ENCODE data around the gene CCDC157. TPM values are rescaled to one million over a fixed set of nuclear protein-coding genes. Genes with fewer than 3 reads are reported as not detected.

Gene CCDC157
- total RNA-seq, 2 experiments from 2014 or later, result 2.1 to 2.9 TPM

DNA sequence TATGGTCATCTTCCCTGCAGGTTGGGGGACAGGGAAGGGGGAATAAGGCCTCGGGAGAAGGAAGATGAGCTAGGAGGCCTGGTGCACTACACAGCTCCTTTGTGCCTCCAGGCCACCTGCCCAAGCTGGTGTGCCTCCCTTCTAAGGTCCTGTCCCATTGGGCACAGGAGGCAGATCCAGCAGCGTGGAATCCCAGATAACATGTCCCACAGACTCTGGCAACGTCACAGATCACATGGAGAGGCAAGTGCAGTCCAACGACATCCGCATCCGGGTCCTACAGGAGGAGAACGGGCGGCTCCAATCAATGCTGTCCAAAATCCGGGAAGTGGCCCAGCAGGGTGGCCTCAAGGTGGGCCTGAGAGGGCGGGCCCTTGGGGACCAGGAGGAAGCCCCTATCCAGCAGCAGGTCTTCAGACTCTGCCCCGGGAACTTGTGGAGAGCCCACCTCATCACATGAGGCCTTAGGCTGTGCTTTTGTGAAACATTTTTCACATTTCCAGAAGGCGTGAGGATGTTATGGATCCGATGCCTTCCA is 18.6 kb downstream of the CCDC157 start:
- ChIA-PET CTCF (interaction anchor here (1.0 kb wide), 1 partner anchor 88 kb away, joined by 3 read pairs; no protein-coding TSS in a partner anchor), POLR2A (no interaction called here)
- Mint-ChIP-seq H3K27me3 (no peaks in the 10 kb centered on the region), H3K36me3 (no peaks in the 10 kb centered on the region), H3K4me1 (ENCODE audit: low read depth) (no peaks in the 10 kb centered on the region), H3K27ac (no peak overlapping the region), H3K9me3 (no peaks in the 10 kb centered on the region), H3K4me3 (no peak overlapping the region)
- no peak for DNase-seq
- intact Hi-C loops (cut with micrococcal nuclease), result no loop called here

DNA sequence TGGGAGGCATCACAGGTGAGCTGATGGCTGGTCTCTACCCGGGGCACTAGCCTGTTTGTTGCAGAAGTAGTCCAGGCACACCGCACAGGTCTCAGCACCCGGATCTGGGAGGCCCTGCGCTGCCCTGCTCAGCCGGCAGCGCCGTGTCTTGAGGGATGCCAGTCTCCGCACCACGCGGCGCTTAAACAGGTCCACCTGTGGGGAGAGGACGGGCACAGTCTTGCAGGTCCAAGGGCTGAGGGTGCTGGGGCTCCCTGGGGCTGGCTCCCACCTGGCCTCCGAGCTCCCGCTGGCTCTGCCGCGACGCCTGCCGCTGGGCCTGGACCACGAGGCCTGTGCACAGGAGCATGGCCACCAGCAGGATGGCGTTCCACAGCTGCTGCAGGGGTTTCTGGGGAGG is 23.2 kb downstream of the CCDC157 start:
- H3K27ac Mint-ChIP-seq, result no peak overlapping the region
- H3K36me3 Mint-ChIP-seq, result no peaks in the 10 kb centered on the region
- H3K4me1 Mint-ChIP-seq (ENCODE audit: low read depth), result no peaks in the 10 kb centered on the region
- H3K9me3 Mint-ChIP-seq, result no peaks in the 10 kb centered on the region
- ChIA-PET POLR2A (no interaction called here), CTCF (interaction anchor here (1.8 kb wide), 1 partner anchor 92 kb away, joined by 8 read pairs; no protein-coding TSS in a partner anchor)
- H3K27me3 Mint-ChIP-seq, result no peaks in the 10 kb centered on the region
- no peak for DNase-seq
- intact Hi-C loops (cut with micrococcal nuclease), result no loop called here
- no peak overlapping the region for H3K4me3 Mint-ChIP-seq

DNA sequence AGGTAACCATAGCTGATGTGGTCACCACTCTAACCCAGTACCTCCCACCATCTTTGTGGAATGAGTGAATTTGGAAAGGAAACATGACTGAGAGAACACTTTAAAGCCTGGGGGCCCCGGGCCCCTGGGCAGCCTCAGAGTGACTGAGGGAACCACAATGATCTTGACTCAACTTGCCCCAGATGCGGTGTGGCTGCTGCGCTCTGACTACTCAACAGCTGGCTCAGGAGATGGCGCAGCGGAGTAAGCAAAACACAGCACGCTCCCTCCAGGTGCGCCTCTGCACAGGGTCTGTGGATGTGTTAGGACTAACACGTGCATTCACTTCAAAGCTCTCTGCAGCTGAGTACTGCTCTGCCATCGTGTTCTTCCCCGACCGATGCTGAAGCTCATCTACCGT is 24.5 kb downstream of the CCDC157 start:
- DNase-seq, result peak; percentile 42
- POLR2A ChIA-PET, result no interaction called here
- no peak overlapping the region for H3K27ac Mint-ChIP-seq
- intact Hi-C loops (cut with micrococcal nuclease), result no loop called here
- H3K4me1 Mint-ChIP-seq (ENCODE audit: low read depth), result peaks cover 2% of the 10 kb centered on the region
- H3K27me3 Mint-ChIP-seq, result no peaks in the 10 kb centered on the region
- H3K4me3 Mint-ChIP-seq, result no peak overlapping the region
- no peaks in the 10 kb centered on the region for H3K9me3 Mint-ChIP-seq
- H3K36me3 Mint-ChIP-seq, result no peaks in the 10 kb centered on the region
- CTCF ChIA-PET, result interaction anchor here (0.7 to 2.1 kb wide), 2 partner anchors 9 to 93 kb away, joined by 3 to 23 read pairs; partner anchors contain the start of gene CASTOR1

DNA sequence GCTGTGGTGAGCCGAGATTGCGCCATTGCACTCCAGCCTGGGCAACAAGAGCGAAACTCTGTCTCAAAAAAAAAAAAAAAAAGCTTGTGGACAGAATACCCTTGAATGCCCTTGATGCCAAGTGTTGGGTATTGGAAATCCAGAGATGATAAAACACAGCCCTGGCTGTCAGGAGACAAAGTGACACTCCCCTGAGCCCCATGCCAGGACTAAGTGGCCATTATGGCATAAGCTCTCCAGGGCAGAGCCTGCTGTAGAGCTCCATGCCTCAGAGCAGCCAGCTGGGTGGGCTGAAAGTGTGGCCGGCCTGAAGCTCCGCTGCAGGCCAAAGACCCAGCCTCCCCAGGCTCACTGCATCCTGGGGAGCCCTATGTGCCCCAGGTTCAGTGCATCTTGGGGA is 25.5 kb downstream of the CCDC157 start:
- CTCF ChIA-PET, result interaction anchor here (1.0 to 2.1 kb wide), 2 partner anchors 94 to 97 kb away, joined by 3 to 23 read pairs; partner anchors contain the start of gene CASTOR1
- POLR2A ChIA-PET, result no interaction called here
- no peak overlapping the region for H3K27ac Mint-ChIP-seq
- intact Hi-C loops (cut with micrococcal nuclease), result no loop called here
- no peak overlapping the region for H3K4me3 Mint-ChIP-seq
- DNase-seq, result no peak
- H3K4me1 Mint-ChIP-seq (ENCODE audit: low read depth), result peaks cover 5% of the 10 kb centered on the region
- H3K9me3 Mint-ChIP-seq, result no peaks in the 10 kb centered on the region
- no peaks in the 10 kb centered on the region for H3K36me3 Mint-ChIP-seq
- no peaks in the 10 kb centered on the region for H3K27me3 Mint-ChIP-seq

DNA sequence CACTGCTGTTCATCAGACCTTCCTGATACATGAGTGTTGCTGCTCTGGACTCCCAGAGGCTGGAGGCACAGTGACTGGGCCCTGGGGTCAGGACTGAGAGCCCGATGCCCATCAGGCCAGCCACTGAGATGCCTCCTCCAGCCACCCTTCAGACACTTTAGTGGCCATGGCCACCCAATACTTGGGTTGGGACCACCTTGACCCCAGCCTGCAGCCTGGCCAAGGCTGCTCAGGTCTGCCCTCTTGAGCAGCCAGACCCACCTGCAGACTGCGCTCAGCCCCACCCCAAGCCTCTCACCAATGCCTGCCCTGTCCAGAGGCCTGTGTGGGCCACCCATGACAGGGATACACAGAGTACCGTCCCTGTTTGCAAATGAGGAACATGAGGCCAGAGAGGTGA is 26.3 kb downstream of the CCDC157 start:
- no peak overlapping the region for H3K27ac Mint-ChIP-seq
- no peaks in the 10 kb centered on the region for H3K36me3 Mint-ChIP-seq
- POLR2A ChIA-PET, result interaction anchor here (1.2 kb wide), 1 partner anchor 15 kb away, joined by 3 read pairs; no protein-coding TSS in a partner anchor
- intact Hi-C loops (cut with micrococcal nuclease), result no loop called here
- peaks cover 1% of the 10 kb centered on the region for H3K27me3 Mint-ChIP-seq
- peaks cover 9% of the 10 kb centered on the region for H3K4me1 Mint-ChIP-seq (ENCODE audit: low read depth)
- H3K4me3 Mint-ChIP-seq, result no peak overlapping the region
- no peak for DNase-seq
- H3K9me3 Mint-ChIP-seq, result no peaks in the 10 kb centered on the region
- CTCF ChIA-PET, result interaction anchor here (1.0 to 9.7 kb wide), 3 partner anchors 93 to 97 kb away, joined by 3 to 414 read pairs (median 23); partner anchors contain the start of gene CASTOR1

DNA sequence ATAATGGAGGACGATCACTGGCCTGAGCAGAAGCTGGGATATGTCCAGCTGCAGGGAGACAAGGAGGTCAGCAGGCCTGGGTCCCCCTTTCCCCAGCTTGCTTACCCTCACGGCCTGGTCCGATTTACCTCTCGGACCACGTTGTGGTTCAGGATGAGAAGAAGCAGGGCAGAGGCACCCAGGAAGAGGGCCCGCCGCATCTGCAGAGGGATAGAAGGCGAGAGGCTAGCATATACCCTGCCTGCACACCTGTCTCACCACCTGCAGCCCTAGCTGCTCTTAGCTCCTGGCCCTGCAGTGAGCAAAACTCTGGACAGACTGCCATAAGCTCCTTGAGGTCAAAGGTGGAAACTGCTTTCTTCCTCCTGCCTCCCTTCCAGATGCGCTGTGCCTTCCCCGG is 29.1 kb downstream of the CCDC157 start:
- no peak for DNase-seq
- CTCF ChIA-PET, result interaction anchor here (0.7 to 9.7 kb wide), 8 partner anchors 38 to 131 kb away, joined by 3 to 414 read pairs (median 3); partner anchors contain the start of genes CASTOR1, MTFP1 and TBC1D10A
- Mint-ChIP-seq H3K4me1 (ENCODE audit: low read depth) (peaks cover 18% of the 10 kb centered on the region), H3K27me3 (peaks cover 1% of the 10 kb centered on the region), H3K4me3 (peak overlapping the region; percentile 16), H3K9me3 (peaks cover 3% of the 10 kb centered on the region), H3K27ac (no peak overlapping the region), H3K36me3 (no peaks in the 10 kb centered on the region)
- intact Hi-C loops (cut with micrococcal nuclease), result no loop called here
- POLR2A ChIA-PET, result interaction anchor here (3.0 kb wide), 1 partner anchor 97 kb away, joined by 31 read pairs; the partner anchor contains the start of gene CASTOR1

DNA sequence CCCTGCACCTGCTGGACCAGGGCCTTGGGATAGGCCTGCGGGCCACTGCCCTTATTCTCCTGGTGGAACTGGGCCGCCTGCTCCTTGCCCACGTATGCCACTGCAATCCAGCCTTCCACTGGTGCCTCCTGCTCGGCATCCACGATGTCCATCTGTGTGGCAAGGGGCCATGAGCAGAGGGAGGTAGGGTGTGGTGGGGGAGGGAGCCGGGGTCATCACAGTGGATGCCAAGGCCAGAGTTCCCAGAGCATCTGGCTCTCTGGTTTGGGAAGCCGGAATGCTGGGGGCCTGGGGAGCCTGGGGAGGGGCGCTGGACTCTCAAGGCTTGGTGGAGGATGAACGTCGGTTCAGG is 29.8 kb downstream of the CCDC157 start:
- peaks cover 23% of the 10 kb centered on the region for H3K4me1 Mint-ChIP-seq (ENCODE audit: low read depth)

DNA sequence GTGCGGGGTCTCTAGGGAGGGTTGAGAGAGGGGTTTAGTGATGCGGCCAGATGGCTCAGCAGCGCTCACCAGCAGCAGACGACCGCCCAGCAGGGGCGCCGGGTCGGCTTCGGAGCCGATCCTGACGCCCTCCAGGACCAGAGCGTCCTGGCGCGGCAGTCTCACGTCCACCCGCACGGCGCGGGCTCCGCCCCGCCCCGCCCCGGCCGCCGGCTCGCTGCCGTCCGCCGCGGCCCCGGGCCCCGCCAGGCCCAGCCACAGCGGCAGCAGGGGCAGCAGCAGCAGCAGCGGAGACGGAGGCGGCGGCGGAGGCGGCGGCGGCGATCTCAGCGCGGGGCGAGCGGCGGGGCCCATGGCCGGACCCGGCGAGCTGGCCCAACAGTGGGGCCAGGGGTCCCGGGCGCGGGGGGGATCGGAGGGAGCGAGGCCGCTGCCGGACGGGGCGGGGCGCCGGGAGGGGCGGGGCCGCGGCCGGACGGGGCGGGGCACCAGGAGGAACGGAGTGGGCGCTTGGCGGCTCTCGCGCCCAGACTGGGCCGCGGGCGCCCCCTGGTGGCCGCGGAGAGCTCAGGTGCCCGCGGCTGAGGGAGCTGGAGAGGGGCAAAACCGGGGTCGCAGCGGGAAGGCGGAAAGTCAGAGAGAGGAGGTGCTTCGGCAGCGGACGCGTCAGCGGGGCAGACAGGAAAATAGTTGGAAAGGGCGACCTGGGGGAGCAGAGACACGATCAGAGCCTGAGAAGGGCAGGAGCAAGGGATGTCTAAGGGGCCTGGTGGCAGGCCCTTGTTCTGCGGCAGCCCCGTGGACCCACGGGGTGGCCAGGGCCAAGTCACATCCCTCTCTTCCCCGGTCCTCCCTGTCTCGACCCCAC is 30.4 kb downstream of the CCDC157 start, which contains the start of gene RNF215:
RNF215 (minus strand) TSS at position 452 of the 868 bp plus-strand sequence; CDS start at position 354, 98 bp downstream.
- peak; percentile 84 for DNase-seq
- Mint-ChIP-seq H3K9me3 (peaks cover 3% of the 10 kb centered on the region), H3K4me1 (ENCODE audit: low read depth) (peaks cover 24% of the 10 kb centered on the region), H3K27ac (peak within 1 kb of the TSS; percentile 39), H3K4me3 (peak within 1 kb of the TSS; percentile 80), H3K27me3 (peaks cover 1% of the 10 kb centered on the region), H3K36me3 (no peaks in the 10 kb centered on the region)
- ChIA-PET POLR2A (interaction anchor here (0.6 to 3.0 kb wide), 4 partner anchors 96 to 228 kb away, joined by 3 to 31 read pairs (median 4); partner anchors contain the start of gene CASTOR1), CTCF (interaction anchor here (0.5 to 9.7 kb wide), 48 partner anchors 9 to 1478 kb away, joined by 3 to 414 read pairs (median 5); partner anchors contain the start of genes CASTOR1, CCDC157, MTFP1 and SEC14L2)
- intact Hi-C loops (cut with micrococcal nuclease), result loop anchor here (1.0 kb wide), 1 partner anchor 100 kb away; no protein-coding TSS in a partner anchor

More for the DNA sequence above, 29.8 kb downstream of the CCDC157 start:
- ChIA-PET POLR2A (interaction anchor here (2.0 to 3.0 kb wide), 2 partner anchors 96 to 98 kb away, joined by 4 to 31 read pairs; partner anchors contain the start of gene CASTOR1), CTCF (interaction anchor here (0.7 to 9.7 kb wide), 17 partner anchors 18 to 135 kb away, joined by 3 to 414 read pairs (median 6); partner anchors contain the start of genes CASTOR1, CCDC157, MTFP1 and SF3A1)
- peak; percentile 13 for DNase-seq
- no peak overlapping the region for H3K27ac Mint-ChIP-seq
- intact Hi-C loops (cut with micrococcal nuclease), result no loop called here
- H3K4me3 Mint-ChIP-seq, result peak overlapping the region; percentile 80
- peaks cover 1% of the 10 kb centered on the region for H3K27me3 Mint-ChIP-seq
- H3K36me3 Mint-ChIP-seq, result no peaks in the 10 kb centered on the region
- peaks cover 3% of the 10 kb centered on the region for H3K9me3 Mint-ChIP-seq

DNA sequence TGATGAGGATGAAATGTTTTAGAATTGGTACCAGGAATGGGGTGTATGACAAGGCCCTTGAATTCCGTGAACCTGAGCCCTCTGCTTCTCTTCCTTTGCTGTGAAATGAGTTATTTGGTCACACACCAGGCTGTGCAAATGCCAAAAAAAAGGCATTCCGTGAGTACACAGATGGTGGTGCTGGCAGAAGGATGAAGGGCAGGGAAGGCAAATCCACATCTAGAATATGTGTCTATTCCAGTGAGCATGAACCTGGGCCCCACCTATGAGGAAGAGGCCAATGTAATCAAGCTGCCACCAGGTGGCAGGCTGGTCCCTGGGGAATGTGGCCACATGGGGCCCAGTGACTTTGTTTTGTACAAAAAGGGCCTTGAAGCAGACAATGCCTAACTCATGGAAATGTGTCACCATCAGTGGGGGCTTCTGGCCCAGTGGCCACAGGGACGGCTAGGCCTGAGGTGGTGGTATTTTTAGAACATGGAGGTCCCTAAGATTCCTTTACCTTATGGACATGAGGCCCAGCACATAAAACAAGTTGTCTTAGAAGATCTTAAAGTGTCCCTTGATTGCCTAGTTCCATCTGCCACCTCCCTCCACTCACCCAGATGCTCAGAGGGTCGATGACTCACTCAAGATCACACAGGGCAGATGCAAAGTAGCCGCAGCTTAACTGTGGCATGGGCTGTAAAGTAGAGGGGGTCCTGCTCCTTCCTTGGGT is 34.3 kb downstream of the CCDC157 start:
- ChIA-PET POLR2A (interaction anchor here (1.3 to 2.3 kb wide), 3 partner anchors 31 to 35 kb away, joined by 3 to 10 read pairs (median 8); partner anchors contain the start of gene MTFP1), CTCF (interaction anchor here (0.6 to 9.7 kb wide), 22 partner anchors 11 to 494 kb away, joined by 3 to 414 read pairs (median 4); partner anchors contain the start of genes CASTOR1, CCDC157, MTFP1 and SF3A1)
- H3K27me3 Mint-ChIP-seq, result peaks cover 1% of the 10 kb centered on the region
- DNase-seq, result peak; percentile 87
- peaks cover 3% of the 10 kb centered on the region for H3K9me3 Mint-ChIP-seq
- H3K36me3 Mint-ChIP-seq, result no peaks in the 10 kb centered on the region
- intact Hi-C loops (cut with micrococcal nuclease), result loop anchor here (1.0 to 10.0 kb wide), 4 partner anchors 35 to 284 kb away; partner anchors contain the start of gene TCN2
- H3K27ac Mint-ChIP-seq, result peak overlapping the region; percentile 69
- no peak overlapping the region for H3K4me3 Mint-ChIP-seq
- peaks cover 28% of the 10 kb centered on the region for H3K4me1 Mint-ChIP-seq (ENCODE audit: low read depth)

DNA sequence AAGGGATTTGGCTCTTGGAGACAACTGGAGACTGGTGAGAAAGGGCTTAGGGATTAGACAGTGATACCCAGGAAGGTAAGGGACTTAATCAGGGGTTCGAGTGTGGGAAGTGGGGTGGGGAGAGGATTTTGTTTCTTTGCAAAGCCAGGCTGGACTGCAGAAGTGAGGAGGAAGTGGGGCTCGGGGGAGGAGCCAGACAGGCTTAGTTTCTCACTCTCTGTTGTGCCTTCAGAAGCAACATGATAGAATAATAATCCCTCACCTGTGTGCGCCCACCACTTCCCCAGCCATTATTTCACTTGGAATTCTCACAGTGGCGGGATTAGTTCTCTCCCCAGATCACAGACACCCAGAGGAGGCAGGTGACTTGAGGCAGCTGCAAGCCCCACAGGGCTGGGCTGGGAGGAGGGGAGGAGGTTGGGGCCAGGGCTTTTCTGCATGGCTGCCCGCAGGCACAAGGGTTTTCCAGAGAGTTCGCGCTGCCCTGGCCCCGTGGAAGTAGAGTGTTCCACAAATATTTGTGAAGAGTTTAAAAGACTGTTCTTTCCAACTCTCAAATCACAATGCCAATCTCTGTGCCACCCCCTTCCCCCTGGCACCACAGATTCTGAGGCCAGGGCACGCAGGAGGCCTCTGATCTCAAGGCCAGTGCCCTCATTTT is 36.0 kb downstream of the CCDC157 start:
- Mint-ChIP-seq H3K36me3 (no peaks in the 10 kb centered on the region), H3K27me3 (no peaks in the 10 kb centered on the region), H3K4me3 (no peak overlapping the region), H3K9me3 (peaks cover 3% of the 10 kb centered on the region), H3K27ac (no peak overlapping the region), H3K4me1 (ENCODE audit: low read depth) (peaks cover 31% of the 10 kb centered on the region)
- no peak for DNase-seq
- ChIA-PET POLR2A (interaction anchor here (0.5 to 2.3 kb wide), 3 partner anchors 31 to 105 kb away, joined by 4 to 10 read pairs (median 8); partner anchors contain the start of gene MTFP1), CTCF (interaction anchor here (0.6 to 9.7 kb wide), 13 partner anchors 13 to 582 kb away, joined by 3 to 414 read pairs (median 7); partner anchors contain the start of genes CASTOR1 and MTFP1)
- intact Hi-C loops (cut with micrococcal nuclease), result loop anchor here (5.0 to 10.0 kb wide), 2 partner anchors 212 to 285 kb away; partner anchors contain the start of gene TCN2

Measured in activated CD4-positive, alpha-beta memory T cell treated with anti-CD3 and anti-CD28 coated beads for 36 hours (primary cell).